Fibroblast of skin of back (primary cell): ENCODE results near the gene PLEKHA8.
"Not testable (repeated sequence)": the region's sequence is repeated elsewhere in the genome, so short reads cannot be mapped to it uniquely, and the experiment has no call there.

Source experiments
- DNase-seq: peaks from one replicate; pipeline ENCODE4 v3.0.0-alpha.2; 2013

The PLEKHA8 gene

DNA sequence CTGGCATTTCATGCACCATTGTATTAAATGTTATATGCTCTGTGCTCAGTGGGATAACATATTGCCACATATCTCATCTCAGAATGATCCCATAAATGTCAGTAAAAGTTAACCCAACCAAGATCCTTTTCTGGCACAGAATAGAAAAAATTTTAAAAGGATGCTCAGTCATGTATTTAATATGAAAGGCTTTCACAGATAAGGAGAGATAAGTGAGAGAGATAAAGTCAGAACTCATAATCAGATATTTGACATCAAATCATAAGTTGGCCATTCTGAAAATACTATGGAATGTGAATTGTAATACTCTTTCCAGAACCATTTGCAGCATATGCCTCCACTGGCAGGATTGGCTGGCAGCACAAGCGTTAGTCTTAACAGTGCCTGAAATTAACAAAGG lies 38.5 kb downstream of the PLEKHA8 start:
- DNase-seq: no peak

GRCh38 chr7:30068117-30068516 lies 39.9 kb downstream of the PLEKHA8 start:
- peak; percentile 88 for DNase-seq

DNA sequence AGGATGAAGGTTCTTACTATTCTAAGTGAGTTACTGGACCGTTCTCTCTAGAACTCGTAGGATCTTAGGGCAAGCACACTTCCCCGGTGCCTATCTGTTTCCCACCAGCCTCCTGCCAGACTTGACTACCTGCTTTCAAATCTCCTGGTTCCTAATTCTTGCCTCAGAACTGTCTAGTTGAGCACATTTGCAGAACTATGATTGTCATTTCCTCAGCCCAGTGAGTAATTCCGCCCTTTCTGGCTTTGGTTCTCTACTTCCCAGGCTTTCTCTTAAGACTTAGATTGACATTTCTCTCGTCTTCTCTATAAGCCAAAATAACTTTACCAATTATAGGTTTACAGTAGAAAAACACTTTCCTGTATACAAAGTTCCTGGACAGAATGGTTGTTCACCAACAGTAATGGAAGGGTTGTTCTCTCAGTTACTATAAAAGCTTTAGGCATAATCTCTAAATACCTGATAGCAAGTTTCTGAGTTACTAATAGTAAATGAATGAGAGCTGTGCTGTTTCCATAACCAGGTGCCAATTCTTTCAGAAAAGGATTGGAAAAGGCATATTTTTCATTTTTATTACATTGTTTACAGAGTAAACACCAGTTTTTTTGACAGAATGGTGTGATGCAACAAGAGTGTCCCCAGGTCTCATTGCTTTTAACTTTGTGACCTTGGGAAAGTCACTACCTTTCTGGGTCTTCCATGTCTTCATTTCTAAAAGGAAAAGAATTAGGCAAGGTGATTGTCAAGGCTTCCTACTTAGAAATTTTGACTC lies 41.1 kb downstream of the PLEKHA8 start:
- peak; percentile 17 for DNase-seq

- no peak for DNase-seq
These were observed 41.8 kb downstream of the PLEKHA8 start for GRCh38 chr7:30070052-30070451.

- DNase-seq: no peak
These were observed 44.5 kb downstream of the PLEKHA8 start for GRCh38 chr7:30072735-30073134.

DNA sequence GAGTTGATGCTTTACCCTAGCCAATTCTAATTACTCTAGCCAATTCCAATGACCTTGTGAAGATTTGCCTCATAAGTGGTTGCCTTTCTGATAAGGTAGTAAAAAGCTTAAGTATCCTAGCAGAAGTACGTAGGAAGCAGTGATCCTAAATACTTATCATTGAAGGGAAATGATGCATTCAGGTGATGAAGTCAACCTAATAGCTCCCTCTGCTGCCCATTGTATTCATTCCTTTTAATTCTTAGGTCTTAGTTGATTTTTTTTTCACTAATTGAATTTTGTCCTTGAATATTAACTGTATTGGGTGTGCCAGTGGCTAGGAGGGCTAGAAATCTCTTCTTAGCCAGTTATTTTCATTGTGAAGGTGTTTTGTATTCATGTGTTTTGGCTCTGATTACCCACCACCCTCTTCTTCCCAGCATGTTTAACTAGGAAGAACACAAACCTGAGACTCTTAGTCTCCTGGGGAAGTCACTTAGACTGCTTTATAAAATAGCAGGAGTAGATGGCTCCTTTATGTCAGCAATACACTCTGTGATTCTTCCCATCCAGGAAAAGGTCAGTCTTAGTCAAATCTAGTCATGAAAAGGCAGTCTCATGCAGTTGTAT lies 46.3 kb downstream of the PLEKHA8 start:
- peak; percentile 43 for DNase-seq

DNA sequence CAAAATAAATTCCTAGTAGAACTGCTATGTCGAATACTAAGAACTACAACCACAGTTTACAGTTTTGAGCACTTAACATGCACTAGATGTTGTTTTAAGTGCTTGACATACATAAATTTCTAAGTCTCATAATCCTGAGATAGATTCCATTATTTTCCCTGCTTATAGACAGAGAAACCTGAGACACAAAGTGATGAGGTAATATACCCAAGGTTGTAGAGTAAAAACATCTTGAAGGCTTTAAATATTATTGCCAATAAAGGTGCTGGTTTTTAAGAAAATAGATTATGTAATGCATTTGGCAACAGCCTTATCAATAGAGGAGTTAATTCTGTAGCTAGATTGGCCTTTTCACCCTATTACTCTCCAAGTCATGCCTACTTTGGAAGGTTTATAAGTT lies 48.2 kb downstream of the PLEKHA8 start:
- DNase-seq: no peak

- DNase-seq: no peak
These were observed 50.1 kb downstream of the PLEKHA8 start for GRCh38 chr7:30078280-30078679.

DNA sequence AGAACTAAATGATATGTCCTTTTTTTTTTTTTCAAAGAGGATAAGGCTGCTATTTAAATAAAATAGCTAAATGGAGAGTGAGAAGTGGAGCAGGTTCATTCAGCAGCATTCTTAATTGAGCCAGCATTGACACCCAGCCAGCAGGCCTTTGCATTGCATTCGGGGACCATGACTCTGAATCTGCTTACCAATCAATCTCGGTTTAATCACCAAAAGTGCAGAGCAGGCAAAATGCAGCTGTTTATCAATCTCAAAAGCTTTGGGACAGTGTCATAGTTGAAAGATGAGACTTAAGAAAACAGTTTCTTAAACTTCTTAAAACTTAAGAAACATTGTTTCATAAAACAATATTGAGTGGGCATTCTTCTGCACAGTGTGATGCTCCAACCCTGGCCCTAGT lies 51.7 kb downstream of the PLEKHA8 start:
- no peak for DNase-seq

DNA sequence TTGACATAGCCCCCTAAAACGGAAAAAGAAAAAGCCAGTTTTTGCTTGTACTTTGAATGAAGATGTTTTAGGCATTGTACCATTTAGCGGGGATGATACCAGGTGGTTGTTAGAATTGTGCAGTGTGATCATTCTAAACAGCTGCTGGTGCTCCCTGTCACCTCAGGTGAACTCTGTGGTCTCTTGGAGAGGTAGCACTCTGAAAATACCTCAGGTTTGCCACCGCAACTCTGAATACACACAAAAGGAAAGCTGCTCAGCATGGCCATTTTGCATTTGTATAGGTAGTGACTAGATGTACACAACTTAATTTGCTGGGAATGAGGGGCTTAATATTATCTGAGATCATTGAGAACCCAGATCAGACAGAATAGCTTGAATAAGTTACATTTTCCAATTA lies 52.6 kb downstream of the PLEKHA8 start:
- DNase-seq: no peak

DNA sequence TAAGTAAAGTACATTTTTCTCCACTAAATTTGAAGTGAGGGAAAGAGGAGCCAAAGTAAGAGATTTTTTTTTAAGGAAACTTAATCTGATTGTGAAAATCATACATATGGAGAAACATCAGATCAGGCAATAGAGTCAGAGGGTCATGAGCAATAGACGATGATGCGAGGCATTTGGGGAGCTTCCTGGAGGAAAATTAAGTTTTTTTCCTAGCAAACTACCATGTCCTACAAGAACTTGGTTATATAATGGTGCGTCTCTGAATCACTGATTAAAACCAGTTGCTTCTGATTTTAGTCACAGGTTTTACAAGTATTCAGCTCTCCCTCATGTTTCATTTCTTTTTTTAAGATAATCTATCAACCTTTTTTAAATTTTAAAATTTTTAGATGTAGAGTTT lies 54.5 kb downstream of the PLEKHA8 start:
- DNase-seq: no peak

GRCh38 chr7:30083334-30083733 lies 55.1 kb downstream of the PLEKHA8 start:
- no peak for DNase-seq

DNA sequence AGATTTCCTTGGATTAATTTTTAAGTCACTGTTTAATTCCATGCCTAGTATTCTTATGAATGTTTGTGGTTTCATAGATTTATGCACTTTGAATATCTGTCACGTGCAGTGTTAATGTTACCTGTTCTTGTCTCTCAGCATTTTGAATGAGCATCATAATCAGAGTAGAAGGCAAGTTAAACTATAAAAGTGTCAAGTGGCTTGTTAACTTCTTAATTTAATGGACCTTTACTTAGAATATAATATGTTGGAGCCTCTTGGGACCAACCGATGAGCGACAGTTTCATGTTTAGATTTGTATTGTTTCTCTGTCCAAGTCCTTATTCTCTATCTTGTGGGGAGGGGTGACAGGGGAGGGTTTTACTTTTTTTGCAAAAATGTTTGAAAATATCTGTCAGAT lies 56.0 kb downstream of the PLEKHA8 start:
- no peak for DNase-seq

DNA sequence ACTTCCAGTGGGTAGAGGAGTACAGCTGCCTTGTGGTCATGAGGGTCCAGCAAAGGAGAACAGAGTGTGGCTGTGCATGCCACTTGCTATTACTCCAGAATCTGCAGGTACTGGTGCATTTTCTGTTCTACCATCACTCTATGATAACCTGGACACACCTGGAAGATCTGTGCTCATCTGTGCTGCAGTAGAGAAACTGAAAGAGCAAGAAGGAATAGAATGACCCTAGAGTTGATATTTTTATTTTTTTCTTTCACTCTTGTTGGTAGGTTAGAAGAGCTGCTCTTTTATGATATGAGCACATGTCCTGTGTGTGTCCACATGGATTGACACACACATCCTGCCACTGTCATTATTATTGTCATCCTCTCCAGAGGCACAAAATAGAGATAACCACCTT lies 58.3 kb downstream of the PLEKHA8 start:
- DNase-seq: no peak

DNA sequence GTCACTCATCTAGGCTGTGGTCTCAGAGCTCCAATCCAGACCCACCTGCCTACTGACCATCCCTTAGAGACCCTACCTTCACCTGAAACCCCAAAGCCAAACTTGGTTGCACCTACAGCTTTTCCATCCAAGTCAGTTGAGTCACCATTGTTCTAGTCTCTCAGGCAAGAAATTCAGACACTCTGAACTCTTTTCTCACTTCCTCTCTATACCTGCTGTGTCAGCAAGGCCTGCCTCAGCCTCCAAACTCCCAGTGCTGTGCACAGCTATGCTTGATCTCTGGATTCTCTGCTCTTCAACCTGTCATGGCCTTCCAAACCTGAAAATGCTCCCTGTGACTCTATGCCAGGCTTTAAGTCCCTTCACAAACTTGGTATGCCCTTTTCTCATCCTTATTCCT lies 59.2 kb downstream of the PLEKHA8 start:
- no peak for DNase-seq

DNA sequence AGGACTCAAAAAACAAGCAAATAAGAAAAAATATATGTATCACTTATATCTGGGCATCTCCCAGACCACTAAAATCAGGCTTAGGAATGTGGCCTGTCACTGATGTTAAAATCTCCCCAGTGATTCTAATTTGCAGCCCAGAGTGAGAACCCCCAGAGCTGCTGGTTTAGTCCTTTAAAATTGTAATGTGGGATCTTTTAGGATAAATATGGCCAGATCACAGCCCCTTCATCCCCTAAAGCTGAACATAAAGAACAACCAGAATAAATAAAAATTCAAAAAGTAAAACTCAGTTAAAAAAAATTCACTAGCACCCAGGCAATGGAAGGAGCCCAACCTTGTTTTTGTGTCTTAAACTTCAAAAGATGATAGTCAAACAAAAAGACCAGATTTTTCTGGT lies 60.1 kb downstream of the PLEKHA8 start:
- no peak for DNase-seq

- DNase-seq: no peak
These were observed 61.9 kb downstream of the PLEKHA8 start for GRCh38 chr7:30090111-30090510.

DNA sequence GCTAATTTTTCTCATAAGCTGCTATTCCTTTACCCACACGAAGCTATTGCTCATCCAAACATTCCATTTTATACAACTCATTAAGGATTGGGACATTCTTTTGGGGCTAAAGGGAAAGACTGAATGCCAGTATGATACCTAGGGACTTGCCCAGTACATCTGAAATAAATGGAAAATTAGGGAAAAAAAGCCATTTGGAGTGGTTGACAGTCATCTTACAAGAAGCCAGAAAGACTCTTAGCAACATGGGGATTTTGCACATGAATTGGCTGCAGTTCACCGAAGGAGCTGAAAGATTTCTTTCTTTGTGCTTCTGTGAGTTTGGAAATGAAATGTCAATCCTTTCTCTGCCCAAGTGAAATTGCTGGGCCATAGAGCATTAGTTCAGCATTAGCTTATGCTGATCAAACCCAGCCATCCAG lies 63.3 kb downstream of the PLEKHA8 start:
- peak; percentile 93 for DNase-seq

DNA sequence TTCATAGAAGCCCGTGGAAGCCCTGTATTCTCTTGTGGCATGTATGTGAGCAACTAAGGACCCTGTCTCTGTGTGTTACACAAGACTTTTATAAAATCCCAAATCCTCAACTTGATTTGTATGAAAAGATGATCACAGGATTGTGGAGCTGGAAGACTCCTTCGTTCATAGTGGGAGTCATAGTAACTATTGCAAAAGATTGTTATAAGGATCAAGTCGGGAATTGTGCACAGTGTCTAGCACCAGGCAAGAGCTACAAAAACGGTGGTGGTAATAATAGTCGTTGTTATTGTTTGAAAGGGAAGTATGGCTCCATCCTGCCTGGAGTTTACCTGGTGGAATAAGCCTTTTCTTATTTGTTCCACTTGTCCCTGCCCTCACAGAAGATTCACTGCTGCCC lies 63.8 kb downstream of the PLEKHA8 start:
- DNase-seq: no peak

DNA sequence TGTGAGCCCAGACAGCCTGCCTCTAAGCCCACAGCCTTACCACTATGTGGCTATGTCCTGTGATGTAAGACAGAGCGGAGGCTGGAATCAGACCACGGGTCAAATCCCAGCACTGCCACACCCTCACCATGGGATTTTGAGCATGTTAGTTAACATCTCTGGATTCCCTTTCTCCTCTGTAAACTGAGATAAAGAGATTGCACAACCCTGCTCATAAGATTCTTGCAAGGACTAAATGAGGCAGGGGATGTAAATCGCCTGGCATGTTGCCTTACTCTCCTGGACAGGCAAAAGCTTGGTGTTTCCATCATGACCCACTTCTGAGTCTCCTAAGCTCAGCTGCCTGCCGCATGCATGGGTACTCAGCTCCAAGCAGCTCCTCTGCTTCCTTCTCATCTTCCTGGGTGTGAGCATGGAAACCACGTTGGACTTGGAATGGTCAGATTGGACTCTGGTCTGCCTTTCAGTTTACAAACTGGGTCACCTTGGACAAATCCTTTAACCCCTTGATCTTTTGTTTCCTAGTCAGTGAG lies 65.3 kb downstream of the PLEKHA8 start:
- no peak for DNase-seq

GRCh38 chr7:30098599-30098998 lies 70.4 kb downstream of the PLEKHA8 start:
- DNase-seq: not testable (repeated sequence)

DNA sequence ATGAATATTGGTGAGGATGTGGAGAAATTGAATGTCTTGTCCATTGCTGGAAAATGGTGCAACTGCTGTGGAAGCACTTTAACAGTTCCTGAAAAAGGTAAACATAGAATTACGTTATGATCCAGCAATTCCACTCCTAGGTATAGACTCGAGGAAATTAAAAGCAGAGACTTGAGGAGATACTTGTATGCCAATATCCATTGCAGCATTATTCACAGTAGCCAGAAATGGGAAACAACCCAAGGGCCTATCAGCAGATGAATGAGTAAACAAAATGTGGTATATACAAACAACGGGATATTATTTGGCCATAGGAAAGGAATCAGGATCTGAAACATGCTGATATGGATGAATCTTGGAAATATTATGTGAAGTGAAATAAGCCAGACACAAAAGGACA lies 74.1 kb downstream of the PLEKHA8 start:
- no peak for DNase-seq

GRCh38 chr7:30104157-30104556 lies 75.9 kb downstream of the PLEKHA8 start:
- no peak for DNase-seq

GRCh38 chr7:30112103-30112713 lies 84.0 kb downstream of the PLEKHA8 start:
- no peak for DNase-seq
